MM.1S (cell line): ENCODE results near the gene MAGI1.

Experiments used
- DNase-seq: peaks from one replicate; pipeline ENCODE4 v3.0.0-alpha.2; 2015
- H2AFZ ChIP-seq: fragments of 300-600 bp; sonication (generic); 2 replicates; pipeline ENCODE4 v1.6.0; 2016; ENCODE audit warnings: antibody characterized with exemption, low read length
- H3F3A ChIP-seq: fragments of 300-600 bp; sonication (generic); 2 replicates; pipeline ENCODE4 v1.6.1; 2016; ENCODE audit warnings: mild to moderate bottlenecking, antibody characterized with exemption, low read length, moderate library complexity, mixed read lengths; ENCODE audit not compliant: insufficient read depth
- H3K27ac ChIP-seq: fragments of 300-600 bp; sonication (generic); 2 replicates; pipeline ENCODE4 v1.5.1; 2016; ENCODE audit warnings: mild to moderate bottlenecking, low read length
- H3K27me3 ChIP-seq: fragments of 300-600 bp; sonication (generic); replicated peaks from 2 replicates; pipeline ENCODE4 v1.6.0; 2016; ENCODE audit warnings: low read length; ENCODE audit not compliant: insufficient read depth
- H3K36me3 ChIP-seq: fragments of 300-600 bp; sonication (generic); replicated peaks from 2 replicates; pipeline ENCODE4 v1.6.1; 2016; ENCODE audit warnings: mild to moderate bottlenecking, low read length, mixed read lengths; ENCODE audit not compliant: insufficient read depth
- H3K4me1 ChIP-seq: fragments of 300-600 bp; sonication (generic); 2 replicates; pipeline ENCODE4 v1.6.1; 2016; ENCODE audit warnings: low read length, mixed read lengths
- H3K4me2 ChIP-seq: fragments of 300-600 bp; sonication (generic); 2 replicates; pipeline ENCODE4 v1.6.0; 2016; ENCODE audit warnings: low read depth, low read length
- H3K4me3 ChIP-seq: fragments of 300-600 bp; sonication (generic); 2 replicates; pipeline ENCODE4 v1.5.1; 2016; ENCODE audit warnings: low read length, mixed read lengths
- H3K79me2 ChIP-seq: fragments of 300-600 bp; sonication (generic); 2 replicates; pipeline ENCODE4 v1.6.1; 2016; ENCODE audit warnings: mixed run types, low read length, mixed read lengths
- H3K9ac ChIP-seq: fragments of 300-600 bp; sonication (generic); 2 replicates; pipeline ENCODE4 v1.6.1; 2016; ENCODE audit warnings: low read length, mixed read lengths
- H3K9me2 ChIP-seq: fragments of 300-600 bp; sonication (generic); replicated peaks from 2 replicates; pipeline ENCODE4 v1.6.1; 2016; ENCODE audit warnings: mild to moderate bottlenecking, low read length, mixed read lengths; ENCODE audit not compliant: insufficient read depth
- H3K9me3 ChIP-seq: fragments of 300-600 bp; sonication (generic); replicated peaks from 2 replicates; pipeline ENCODE4 v1.6.1; 2016; ENCODE audit warnings: mild to moderate bottlenecking, low read length, mixed read lengths; ENCODE audit not compliant: insufficient read depth
- H4K20me1 ChIP-seq: fragments of 300-600 bp; sonication (generic); 2 replicates; pipeline ENCODE4 v1.6.1; 2016; ENCODE audit warnings: mild to moderate bottlenecking, low read length, moderate library complexity, mixed read lengths; ENCODE audit not compliant: insufficient read depth
- CTCF ChIP-seq: fragments of 300-600 bp; sonication (generic); IDR thresholded peaks from 2 replicates; pipeline ENCODE4 v1.5.1; 2016; ENCODE audit warnings: antibody characterized with exemption, low read length, mixed read lengths
- EZH2 ChIP-seq: fragments of 300-600 bp; sonication (generic); optimal IDR thresholded peaks from 2 replicates; pipeline ENCODE3; 2017; ENCODE audit warnings: low read depth, mild to moderate bottlenecking, antibody characterized with exemption, low read length, mixed read lengths
- EZH2phosphoT487 ChIP-seq: fragments of 300-600 bp; sonication (generic); IDR thresholded peaks from 2 replicates; pipeline ENCODE4 v1.6.1; 2018; ENCODE audit warnings: antibody characterized with exemption, low read length

Gene MAGI1

GRCh38 chr3:65507437-65507836 lies 531.3 kb downstream of the MAGI1 start:
- Histone ChIP-seq H3F3A (no peaks in the 10 kb centered on the region), H3K4me3 (no peak overlapping the region), H3K9me3 (no peaks in the 10 kb centered on the region), H3K27ac (no peak overlapping the region), H3K79me2 (no peaks in the 10 kb centered on the region), H3K9ac (no peak overlapping the region), H3K4me1 (no peaks in the 10 kb centered on the region), H2AFZ (no peak overlapping the region), H4K20me1 (no peaks in the 10 kb centered on the region), H3K27me3 (no peaks in the 10 kb centered on the region), H3K9me2 (no peaks in the 10 kb centered on the region), H3K4me2 (no peak overlapping the region), H3K36me3 (no peaks in the 10 kb centered on the region)
- no peak for DNase-seq
- TF ChIP-seq CTCF (no peak), EZH2 (no peak), EZH2phosphoT487 (no peak)

- Histone ChIP-seq H3K27ac (no peak overlapping the region), H3K36me3 (no peaks in the 10 kb centered on the region), H3K27me3 (no peaks in the 10 kb centered on the region), H3K9me3 (no peaks in the 10 kb centered on the region), H3K79me2 (no peaks in the 10 kb centered on the region), H3K9me2 (no peaks in the 10 kb centered on the region), H3F3A (no peaks in the 10 kb centered on the region), H3K4me2 (no peak overlapping the region), H2AFZ (no peak overlapping the region), H4K20me1 (no peaks in the 10 kb centered on the region), H3K4me3 (no peak overlapping the region), H3K9ac (no peak overlapping the region), H3K4me1 (no peaks in the 10 kb centered on the region)
- no peak for DNase-seq
- TF ChIP-seq EZH2phosphoT487 (no peak), CTCF (no peak), EZH2 (no peak)
Measured at GRCh38 chr3:65503776-65504175, 534.9 kb downstream of the MAGI1 start.

GRCh38 chr3:65502526-65502925 lies 536.2 kb downstream of the MAGI1 start:
- H3K4me2 ChIP-seq, result no peak overlapping the region
- no peak for TF ChIP-seq EZH2
- TF ChIP-seq EZH2phosphoT487, result no peak
- TF ChIP-seq CTCF, result no peak
- H3K9me3 ChIP-seq, result no peaks in the 10 kb centered on the region
- H2AFZ ChIP-seq, result no peak overlapping the region
- H3K4me3 ChIP-seq, result no peak overlapping the region
- H3F3A ChIP-seq, result no peaks in the 10 kb centered on the region
- no peak overlapping the region for H3K27ac ChIP-seq
- H3K9ac ChIP-seq, result no peak overlapping the region
- H4K20me1 ChIP-seq, result no peaks in the 10 kb centered on the region
- no peaks in the 10 kb centered on the region for H3K79me2 ChIP-seq
- no peaks in the 10 kb centered on the region for H3K9me2 ChIP-seq
- H3K4me1 ChIP-seq, result no peaks in the 10 kb centered on the region
- no peaks in the 10 kb centered on the region for H3K27me3 ChIP-seq
- no peaks in the 10 kb centered on the region for H3K36me3 ChIP-seq
- no peak for DNase-seq
